GM12892 (cell line): ENCODE results near the gene APEX1. TPM values are rescaled to one million over a fixed set of nuclear protein-coding genes. Genes with fewer than 3 reads are reported as not detected.

Source experiments
- DNase-seq: peaks from one replicate; pipeline ENCODE4 v3.0.0; 2011; ENCODE audit not compliant: insufficient read length
- FAIRE-seq: peaks from 2 replicates; lab custom pipeline; 2011; peaks lifted over from hg19 to GRCh38; lab: Jason Lieb, UNC
- POLR2A ChIP-seq: IDR thresholded peaks from 2 replicates; pipeline ENCODE4 v1.6.1; 2011; ENCODE audit warnings: low read depth, low read length, control low read depth
- POLR2AphosphoS5 ChIP-seq: IDR thresholded peaks from 2 replicates; pipeline ENCODE4 v1.6.1; 2011; ENCODE audit warnings: low read depth, low read length, control low read depth
- TAF1 ChIP-seq: IDR thresholded peaks from 2 replicates; pipeline ENCODE4 v1.6.1; 2011; ENCODE audit warnings: low read depth, mild to moderate bottlenecking, control low read depth, low read length, borderline replicate concordance
- polyA plus RNA-seq: library from polyadenylated mRNA; unstranded; fragments of >200 nt; gene quantifications from one replicate; pipeline ENCODE4 v1.2.1, GENCODE V29; 2012; ENCODE audit warnings: missing spikeins, inconsistent platforms; ENCODE audit not compliant: missing spikeins

APEX1 gene
- 308 TPM for polyA plus RNA-seq

DNA sequence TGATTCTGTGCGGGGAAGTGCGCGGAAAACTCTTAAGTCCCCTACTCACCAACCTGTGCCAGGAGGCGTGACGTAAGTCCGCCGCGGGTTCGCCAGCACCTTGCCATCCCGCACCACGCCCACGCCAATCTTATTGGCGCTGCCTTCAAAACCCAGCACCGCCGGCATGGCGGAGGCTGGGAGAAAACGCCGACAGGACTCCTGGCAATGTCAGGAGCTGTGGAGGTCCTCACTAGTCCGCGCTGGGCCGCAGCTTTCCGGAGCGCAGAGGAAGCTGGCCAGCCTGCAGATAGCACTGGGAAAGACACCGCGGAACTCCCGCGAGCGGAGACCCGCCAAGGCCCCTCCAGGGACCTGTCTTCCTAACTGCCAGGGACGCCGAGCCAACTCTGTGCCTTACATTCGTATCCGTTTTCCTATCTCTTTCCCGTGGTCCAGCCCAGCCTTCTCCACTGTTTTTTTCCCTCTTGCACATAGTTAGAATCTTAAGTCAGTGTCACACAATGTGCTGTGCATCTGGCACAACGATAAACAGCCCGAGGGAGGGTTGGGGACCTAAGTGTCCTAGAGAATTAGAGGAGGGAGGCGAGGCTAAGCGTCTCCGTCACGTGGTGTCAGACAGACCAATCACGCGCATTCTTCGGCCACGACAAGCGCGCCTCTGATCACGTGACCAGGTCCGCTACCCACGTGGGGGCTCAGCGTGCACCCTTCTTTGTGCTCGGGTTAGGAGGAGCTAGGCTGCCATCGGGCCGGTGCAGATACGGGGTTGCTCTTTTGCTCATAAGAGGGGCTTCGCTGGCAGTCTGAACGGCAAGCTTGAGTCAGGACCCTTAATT lies at the start of gene APEX1, which contains the start of gene OSGEP:
Gene APEX1, plus strand, starts transcription at position 711 of the 839 bp plus-strand sequence. CDS start 420 bp downstream, outside the sequence.
Gene OSGEP, minus strand, starts transcription at position 297 of the 839 bp plus-strand sequence. Its CDS starts 129 bp downstream, at position 168.
- DNase-seq, result peak; percentile 91
- FAIRE-seq, result peak; percentile 98
- TF ChIP-seq TAF1 (peak; percentile 89), POLR2AphosphoS5 (peak; percentile 93), POLR2A (peak; percentile 89)

DNA sequence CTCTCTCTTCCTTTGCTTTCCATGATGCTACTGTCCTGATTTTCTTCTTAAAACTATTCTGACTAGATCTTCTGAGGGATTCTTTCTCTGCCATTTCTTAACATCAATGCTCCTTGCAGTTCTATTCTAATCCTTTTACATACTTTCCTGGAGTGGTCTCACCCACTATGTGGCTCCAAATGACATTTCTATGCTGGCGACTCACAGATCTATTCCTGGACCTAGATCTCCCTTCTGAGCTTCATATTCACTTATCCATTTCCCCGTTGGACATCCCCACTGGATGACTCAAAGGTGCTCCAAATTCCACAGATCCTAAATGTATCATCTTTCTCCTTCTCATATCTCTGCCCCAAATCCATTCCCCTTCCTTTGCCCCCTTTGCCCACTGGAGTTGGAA lies 45.8 kb upstream of the APEX1 start:
- FAIRE-seq (no peak), DNase-seq (no peak)
- no peak for TF ChIP-seq POLR2A
- no peak for TF ChIP-seq TAF1
- TF ChIP-seq POLR2AphosphoS5, result no peak

DNA sequence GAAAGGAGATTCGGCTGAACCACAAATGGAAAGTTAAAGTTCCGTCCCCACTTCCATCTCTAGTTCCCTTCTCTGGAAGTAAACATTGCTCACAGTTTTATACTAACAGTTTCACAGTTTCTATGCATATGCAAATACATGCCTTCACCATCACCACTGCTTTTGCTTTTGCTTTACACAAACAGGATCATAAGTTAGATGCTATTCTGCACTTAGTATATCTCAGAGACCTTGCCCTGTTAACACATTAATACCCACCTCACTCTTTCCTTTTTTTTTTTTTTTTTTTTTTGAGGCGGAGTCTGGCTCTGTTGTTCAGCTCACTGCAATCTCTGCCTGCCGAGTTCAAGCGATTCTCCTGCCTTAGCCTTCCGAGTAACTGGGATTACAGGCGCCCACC lies 42.6 kb upstream of the APEX1 start:
- no peak for DNase-seq
- FAIRE-seq, result peak; percentile 24
- TF ChIP-seq POLR2A (no peak), TAF1 (no peak), POLR2AphosphoS5 (no peak)

DNA sequence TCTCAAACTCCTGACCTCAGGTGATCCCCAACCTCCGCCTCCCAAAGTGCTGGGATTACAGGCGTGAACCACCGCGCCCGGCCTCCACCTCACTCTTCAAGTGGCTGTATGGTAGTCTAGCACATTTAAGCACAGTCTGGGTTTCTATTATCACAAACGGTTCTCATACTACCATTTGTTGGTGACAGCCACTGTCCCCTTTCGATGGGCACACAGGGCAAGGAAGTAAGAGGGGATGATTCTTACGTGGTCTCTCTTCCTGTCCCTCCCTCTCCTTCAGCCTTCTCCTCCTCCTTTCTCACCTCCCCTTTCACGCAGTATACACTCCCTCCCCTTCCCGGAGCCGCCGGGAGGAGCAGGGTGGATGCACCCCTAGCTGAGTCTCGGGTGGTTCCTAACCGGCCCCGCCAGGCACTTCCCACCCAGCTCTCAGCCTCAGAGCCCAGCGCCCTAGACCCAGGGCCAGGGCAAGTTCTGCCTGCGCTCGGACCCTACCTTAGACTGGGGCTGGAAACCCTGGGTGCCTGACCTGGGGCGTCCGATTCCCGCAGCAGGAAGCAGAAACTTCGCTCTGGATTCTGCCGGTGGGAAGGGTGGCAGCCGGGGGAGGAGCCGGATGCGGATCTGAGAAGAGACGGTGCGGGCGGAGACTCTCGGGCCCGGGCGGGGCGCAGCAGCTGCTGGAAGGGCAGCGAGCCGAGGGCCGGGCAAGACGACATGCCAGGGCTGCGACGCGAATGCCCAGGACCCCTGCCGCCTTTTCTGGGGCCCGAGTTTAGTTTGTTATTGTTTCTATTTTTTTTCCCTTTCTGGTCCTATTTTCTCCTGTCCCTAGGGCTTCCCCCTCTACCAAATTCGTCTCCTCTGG lies 41.9 kb upstream of the APEX1 start, which contains the start of gene TEP1:
Gene TEP1, minus strand, starts transcription at position 626 of the 868 bp plus-strand sequence. CDS start 5,062 bp downstream, outside the sequence.
- DNase-seq, result peak; percentile 59
- FAIRE-seq, result peak; percentile 86
- TF ChIP-seq POLR2A (peak; percentile 78), POLR2AphosphoS5 (no peak), TAF1 (peak; percentile 26; the same call in 1 of the 2 replicates)

DNA sequence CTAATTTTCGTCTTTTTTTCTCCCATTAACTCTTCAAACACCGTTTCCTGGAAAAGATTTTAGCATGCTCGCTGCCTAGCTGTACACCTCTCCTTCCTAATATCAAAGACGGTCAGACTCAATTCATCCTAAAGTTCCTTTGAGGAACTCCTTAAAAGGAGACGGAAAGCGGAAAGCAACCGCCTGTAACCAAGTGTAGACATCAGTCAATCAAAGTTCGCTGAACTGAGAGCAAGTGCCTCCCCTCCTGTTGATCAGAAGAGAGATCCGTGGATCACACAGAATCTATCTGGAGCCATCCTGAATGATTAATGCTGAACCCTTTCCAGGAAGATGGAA lies 41.3 kb upstream of the APEX1 start:
- no peak for DNase-seq
- TF ChIP-seq TAF1 (no peak), POLR2AphosphoS5 (no peak), POLR2A (no peak; the same call in 1 of the 2 replicates)
- FAIRE-seq, result peak; percentile 40

DNA sequence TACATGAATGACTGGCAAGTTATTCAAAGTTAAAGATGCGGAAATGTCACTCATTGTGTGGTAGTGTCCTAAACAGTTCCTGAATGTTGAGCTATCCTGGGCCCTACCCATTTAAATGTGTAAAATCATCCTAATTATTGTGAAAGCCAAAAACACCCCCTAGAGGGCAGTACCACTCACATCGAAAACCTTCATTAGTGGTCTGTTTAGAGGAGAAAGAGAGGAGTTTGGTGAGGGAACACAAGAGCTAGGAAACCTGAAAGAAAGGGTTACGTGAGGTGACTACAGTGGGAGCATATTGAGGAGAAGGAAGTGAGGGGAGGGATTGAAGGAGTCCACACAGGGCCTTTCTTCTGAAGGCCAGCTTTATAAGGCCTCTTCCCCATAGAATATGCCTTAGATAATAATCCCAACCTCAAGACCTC lies 39.2 kb upstream of the APEX1 start:
- TF ChIP-seq TAF1 (no peak), POLR2AphosphoS5 (no peak), POLR2A (no peak)
- DNase-seq (no peak), FAIRE-seq (no peak)

DNA sequence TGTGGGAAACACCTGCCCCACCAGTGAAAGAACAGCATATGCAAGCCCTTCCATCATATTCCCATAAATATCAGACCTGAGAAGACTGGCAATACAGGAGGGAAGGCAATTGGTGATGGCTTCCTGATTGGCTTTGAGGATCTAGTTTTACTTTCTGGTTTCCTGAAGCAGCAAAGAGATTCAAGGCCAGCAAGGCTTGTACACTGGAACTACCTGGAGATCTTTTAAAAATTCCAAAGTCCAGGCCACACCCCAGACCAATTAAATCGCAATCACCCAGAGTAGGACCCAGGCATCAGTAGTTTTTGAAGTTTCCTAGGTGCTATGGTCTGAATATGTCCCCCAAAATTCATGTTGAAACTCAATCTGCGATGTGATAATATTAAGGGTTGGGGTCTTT lies 38.8 kb upstream of the APEX1 start:
- no peak for TF ChIP-seq TAF1
- no peak for TF ChIP-seq POLR2AphosphoS5
- TF ChIP-seq POLR2A, result no peak
- FAIRE-seq (peak; percentile 56), DNase-seq (no peak)

DNA sequence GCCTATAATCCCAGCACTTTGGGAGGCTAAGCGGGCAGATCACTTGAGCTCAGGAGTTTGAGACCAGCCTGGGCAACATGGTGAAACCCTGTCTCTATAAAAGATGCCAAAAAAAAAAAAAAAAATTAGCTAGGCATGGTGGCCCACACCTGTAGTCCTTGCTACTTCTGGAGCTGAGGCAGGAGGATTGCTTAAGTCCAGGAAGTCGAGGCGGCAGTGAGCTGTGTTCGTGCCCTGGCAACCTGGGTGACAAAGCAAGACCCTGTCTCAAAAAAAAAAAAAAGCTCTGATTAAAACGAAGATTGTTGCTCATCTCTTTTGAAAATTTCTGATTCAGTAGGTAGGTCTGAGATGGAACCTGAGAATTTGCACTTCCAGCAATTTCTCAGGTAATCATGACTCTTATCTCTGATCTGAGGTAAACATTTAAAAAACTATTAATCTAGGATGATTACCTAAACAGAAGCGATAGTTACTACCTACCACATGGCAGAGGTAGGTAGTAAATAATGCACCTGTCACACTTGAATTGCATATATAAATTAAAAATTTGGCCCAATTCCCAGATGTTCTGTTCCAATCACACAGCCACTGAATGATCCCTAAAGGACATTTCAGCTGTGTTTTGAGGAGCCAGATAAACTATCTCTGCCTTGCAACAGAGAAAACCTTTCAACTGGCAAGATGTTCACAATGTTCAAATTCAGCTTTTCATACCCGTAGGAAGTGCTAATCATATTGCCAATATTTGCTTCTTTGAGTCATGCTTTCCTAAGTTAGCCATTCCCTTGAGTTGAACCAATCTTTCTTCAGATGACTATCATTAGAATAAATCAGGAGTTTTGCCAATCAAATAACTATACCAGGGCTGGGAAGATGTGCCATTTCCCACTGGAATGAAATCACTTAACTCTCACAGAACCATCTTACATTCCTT lies 37.5 kb upstream of the APEX1 start:
- DNase-seq, result no peak
- FAIRE-seq, result no peak
- TF ChIP-seq POLR2AphosphoS5 (no peak), POLR2A (no peak), TAF1 (no peak)

DNA sequence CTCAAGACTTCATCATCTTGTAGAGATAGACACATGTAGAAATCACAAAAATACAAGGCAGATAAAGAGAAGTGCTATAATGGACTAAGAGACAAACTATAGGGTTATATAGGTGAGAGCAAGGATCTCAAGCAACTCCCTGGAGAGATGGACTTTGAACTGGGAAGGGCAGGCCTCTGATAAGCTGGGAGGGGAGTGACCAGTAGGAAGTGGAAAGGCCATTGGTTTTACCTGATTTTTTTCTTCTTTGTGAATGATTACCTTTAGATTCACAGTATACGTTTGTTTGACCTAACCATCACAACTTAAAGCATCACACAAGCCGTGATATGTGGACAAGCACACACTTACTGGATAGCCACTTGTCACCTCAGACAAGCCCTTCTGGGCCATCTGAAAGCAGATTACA lies 36.5 kb upstream of the APEX1 start:
- FAIRE-seq, result no peak
- DNase-seq, result no peak
- TF ChIP-seq TAF1 (no peak), POLR2AphosphoS5 (no peak), POLR2A (no peak)

DNA sequence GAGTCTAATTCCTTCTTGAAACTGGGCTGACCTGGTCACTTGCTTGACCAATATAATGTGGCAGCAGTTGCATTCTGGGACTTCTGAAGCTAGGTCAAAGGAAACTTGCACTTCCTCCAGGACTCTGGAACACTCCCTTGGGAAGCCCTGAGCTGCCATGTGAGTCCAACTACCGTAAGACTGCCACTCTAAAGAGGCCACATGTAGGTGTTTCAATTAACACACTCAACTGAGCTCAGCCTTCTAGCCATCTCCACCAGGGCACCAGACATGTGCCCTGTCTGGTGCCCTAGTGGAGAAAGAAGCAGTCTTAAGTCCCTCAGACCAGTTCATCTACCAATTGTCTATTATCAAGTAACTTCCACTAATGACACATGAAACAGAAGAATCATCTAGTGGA lies 35.6 kb upstream of the APEX1 start:
- DNase-seq (no peak), FAIRE-seq (no peak)
- no peak for TF ChIP-seq TAF1
- TF ChIP-seq POLR2A, result no peak
- no peak for TF ChIP-seq POLR2AphosphoS5

DNA sequence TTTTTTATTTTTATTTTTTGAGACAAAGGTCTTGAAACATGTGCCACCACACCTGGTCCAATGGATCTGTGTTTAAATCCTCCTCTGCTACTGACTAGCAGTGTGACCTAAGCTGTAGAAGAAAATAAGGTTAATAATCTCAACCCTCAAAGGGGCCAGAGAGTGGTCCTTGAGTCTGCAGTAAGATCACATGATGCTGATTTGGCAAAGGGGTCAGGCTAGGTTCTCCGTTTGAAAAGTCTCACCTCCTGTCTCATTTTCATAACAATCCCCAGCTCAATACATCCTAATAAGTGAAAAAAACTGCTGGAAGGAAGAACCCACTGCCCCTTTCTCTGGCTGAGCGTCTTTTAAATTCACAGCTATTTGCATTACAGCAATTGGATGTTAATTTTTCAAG lies 33.8 kb upstream of the APEX1 start:
- no peak for DNase-seq
- FAIRE-seq, result peak; percentile 73
- TF ChIP-seq POLR2A (no peak), TAF1 (no peak), POLR2AphosphoS5 (no peak)
